ENCODE data around the gene IMMP2L.

DNA sequence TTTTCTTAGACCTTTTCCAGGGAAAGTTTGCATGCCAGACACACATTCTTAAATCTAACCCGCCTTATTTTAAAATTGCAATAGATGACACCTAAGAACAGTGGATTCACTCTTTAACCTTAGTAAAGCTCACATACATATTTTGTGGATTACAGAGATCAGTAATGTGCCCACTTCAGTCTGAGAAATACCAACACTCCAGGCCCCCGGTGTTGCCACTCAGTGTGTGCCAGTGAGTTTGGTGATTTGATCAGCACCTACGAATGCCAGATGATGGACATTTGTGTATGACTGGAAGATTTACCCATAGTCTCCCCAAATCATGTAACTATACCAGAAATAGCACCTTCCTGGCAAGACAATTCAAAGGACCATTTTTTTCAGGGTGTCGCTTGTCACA, 468.8 kb downstream of the IMMP2L start:
- TF ChIP-seq, protein P1, sequence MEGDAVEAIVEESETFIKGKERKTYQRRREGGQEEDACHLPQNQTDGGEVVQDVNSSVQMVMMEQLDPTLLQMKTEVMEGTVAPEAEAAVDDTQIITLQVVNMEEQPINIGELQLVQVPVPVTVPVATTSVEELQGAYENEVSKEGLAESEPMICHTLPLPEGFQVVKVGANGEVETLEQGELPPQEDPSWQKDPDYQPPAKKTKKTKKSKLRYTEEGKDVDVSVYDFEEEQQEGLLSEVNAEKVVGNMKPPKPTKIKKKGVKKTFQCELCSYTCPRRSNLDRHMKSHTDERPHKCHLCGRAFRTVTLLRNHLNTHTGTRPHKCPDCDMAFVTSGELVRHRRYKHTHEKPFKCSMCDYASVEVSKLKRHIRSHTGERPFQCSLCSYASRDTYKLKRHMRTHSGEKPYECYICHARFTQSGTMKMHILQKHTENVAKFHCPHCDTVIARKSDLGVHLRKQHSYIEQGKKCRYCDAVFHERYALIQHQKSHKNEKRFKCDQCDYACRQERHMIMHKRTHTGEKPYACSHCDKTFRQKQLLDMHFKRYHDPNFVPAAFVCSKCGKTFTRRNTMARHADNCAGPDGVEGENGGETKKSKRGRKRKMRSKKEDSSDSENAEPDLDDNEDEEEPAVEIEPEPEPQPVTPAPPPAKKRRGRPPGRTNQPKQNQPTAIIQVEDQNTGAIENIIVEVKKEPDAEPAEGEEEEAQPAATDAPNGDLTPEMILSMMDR (IDR thresholded peaks at IDR 0.05; ENCODE audit: insufficient read depth, low read length, poor library complexity, severe bottlenecking) = no peak
- no peak for TF ChIP-seq EZH2phosphoT487 (conservative IDR thresholded peaks at IDR 0.05; ENCODE audit: low read length)

Measured in SU-DHL-6 (cell line).